ENCODE results near the gene GADL1.
A peak's percentile ranks its signal among the peaks of the same experiment; 100 is the strongest.

The GADL1 gene

DNA sequence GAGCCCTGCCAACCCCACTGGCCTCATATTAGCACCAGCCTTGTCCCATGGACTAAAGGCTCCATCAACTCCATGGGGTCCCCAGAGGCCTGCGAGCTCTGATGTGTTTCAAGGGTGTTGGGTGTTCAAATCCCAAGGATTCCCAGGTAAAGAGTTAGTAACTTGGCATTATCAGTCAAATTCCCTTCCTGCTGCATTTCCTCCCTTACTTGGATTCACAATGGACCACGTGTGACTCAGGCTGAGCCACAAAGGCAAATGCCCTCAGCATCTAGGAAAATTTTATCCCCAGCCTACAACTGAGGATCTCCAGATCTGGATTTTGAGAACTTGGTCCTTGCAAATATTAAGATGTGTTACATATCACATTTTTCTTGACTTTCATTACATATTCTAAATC lies 58.8 kb downstream of the GADL1 start:
- Histone ChIP-seq H3K4me2 (no peak overlapping the region), H3K27ac (no peak overlapping the region), H3K4me3 (no peak overlapping the region), H3K9me3 (replicated peaks in 1 of 11) (no peaks in the 10 kb centered on the region), H3K27me3 (no peaks in the 10 kb centered on the region), H4K20me1 (no peaks in the 10 kb centered on the region), H3K4me1 (no peaks in the 10 kb centered on the region), H3K9ac (no peak overlapping the region), H3K36me3 (no peaks in the 10 kb centered on the region)
- no peak for TF ChIP-seq Cebpa-rat (IDR thresholded peaks at IDR 0.05)

DNA sequence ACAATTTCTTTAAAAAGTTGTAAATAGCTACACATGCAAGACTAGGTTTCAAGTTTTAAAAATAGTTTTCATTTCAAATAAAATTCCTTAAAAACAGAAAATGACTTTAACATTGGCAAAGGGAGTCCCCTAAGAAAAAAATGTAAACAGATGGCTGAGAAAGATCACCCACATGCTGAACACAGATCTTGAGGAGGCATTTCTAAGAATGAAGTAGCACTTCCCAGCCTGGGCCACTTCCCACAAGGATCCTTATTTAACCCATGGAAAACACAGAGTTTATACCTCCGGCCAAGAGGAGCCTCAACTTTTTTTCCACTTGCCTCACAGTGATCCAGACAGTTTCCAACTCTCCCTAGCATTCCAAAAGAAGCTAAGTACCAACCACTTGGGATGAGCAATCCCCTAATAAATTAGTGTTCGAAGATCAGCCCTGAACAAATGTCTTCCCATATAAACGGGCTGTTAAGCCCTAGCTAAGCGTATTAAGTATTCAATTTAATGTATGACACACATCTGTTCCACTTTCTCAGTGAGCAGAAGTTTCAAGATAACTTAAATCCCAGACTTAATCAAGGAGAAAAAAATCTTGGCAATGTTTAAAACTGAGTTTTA lies 61.4 kb downstream of the GADL1 start:
- Histone ChIP-seq H3K4me1 (no peaks in the 10 kb centered on the region), H3K36me3 (no peaks in the 10 kb centered on the region), H3K9me3 (replicated peaks in 1 of 11) (no peaks in the 10 kb centered on the region), H3K27me3 (no peaks in the 10 kb centered on the region), H3K9ac (no peak overlapping the region), H3K4me3 (no peak overlapping the region), H3K27ac (no peak overlapping the region), H3K4me2 (no peak overlapping the region), H4K20me1 (no peaks in the 10 kb centered on the region)
- no peak for TF ChIP-seq Cebpa-rat (IDR thresholded peaks at IDR 0.05)

DNA sequence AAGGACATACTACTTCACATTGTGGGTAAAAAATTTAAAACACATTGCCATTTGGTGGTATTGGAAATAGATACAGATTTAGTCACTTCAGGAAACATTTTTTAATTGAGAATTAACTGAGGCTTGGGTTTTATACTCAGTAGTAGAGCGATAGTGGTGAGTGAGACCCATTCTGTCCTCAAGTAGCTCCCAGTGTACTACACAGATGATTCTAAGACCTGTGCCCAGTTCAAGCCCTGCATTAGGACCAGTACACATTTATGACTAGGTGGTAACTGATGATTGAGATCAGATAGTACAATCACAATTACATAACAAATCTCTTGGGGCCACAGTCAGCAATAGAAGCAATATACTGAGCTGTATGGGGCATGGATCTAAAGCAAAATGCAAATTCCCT lies 67.4 kb downstream of the GADL1 start:
- peaks cover 0 to 7% (median 3%) of the 10 kb centered on the region in 10 experiments; a peak in 2 of 20 replicates for H3K4me1 ChIP-seq
- H4K20me1 ChIP-seq: no peaks in the 10 kb centered on the region
- no peak for TF ChIP-seq Cebpa-rat (IDR thresholded peaks at IDR 0.05)
- no peaks in the 10 kb centered on the region for H3K27me3 ChIP-seq
- H3K36me3 ChIP-seq: no peaks in the 10 kb centered on the region
- no peak overlapping the region for H3K9ac ChIP-seq
- no peak overlapping the region for H3K27ac ChIP-seq
- H3K4me2 ChIP-seq: peak overlapping the region in 2 of 11 experiments; percentile 5 to 23; a peak in 2 of 22 replicates
- no peak overlapping the region for H3K4me3 ChIP-seq
- no peaks in the 10 kb centered on the region for H3K9me3 ChIP-seq (replicated peaks in 1 of 11)

DNA sequence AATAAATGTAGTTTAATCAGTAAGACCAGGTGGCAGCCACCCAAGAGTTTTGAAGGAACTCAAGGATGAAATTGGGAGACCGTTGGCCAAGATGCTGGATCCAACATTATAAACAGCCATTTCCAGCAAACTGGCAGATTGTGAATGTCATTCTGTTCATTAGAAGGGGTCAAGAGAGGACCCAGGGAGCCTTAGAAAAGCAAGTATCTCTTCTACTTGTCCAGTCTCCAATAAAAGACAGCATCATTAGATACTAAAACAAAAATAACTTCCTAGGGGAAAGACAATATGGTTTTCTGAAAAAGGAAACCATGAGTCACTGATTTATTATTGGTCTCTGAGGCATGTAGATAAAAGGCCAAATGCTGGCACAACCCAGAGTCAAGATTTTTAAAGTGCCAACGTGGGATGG lies 67.9 kb downstream of the GADL1 start:
- no peak overlapping the region for H3K4me3 ChIP-seq
- no peak overlapping the region for H3K27ac ChIP-seq
- H3K4me2 ChIP-seq: peak overlapping the region in 8 of 11 experiments; percentile 3 to 26 (median 13); a peak in 6 of 22 replicates
- H3K27me3 ChIP-seq: no peaks in the 10 kb centered on the region
- no peaks in the 10 kb centered on the region for H4K20me1 ChIP-seq
- H3K36me3 ChIP-seq: no peaks in the 10 kb centered on the region
- no peak for TF ChIP-seq Cebpa-rat (IDR thresholded peaks at IDR 0.05)
- no peak overlapping the region for H3K9ac ChIP-seq
- peaks cover 0 to 7% (median 3%) of the 10 kb centered on the region in 10 experiments; a peak in 2 of 20 replicates for H3K4me1 ChIP-seq
- H3K9me3 ChIP-seq (replicated peaks in 1 of 11): no peaks in the 10 kb centered on the region

DNA sequence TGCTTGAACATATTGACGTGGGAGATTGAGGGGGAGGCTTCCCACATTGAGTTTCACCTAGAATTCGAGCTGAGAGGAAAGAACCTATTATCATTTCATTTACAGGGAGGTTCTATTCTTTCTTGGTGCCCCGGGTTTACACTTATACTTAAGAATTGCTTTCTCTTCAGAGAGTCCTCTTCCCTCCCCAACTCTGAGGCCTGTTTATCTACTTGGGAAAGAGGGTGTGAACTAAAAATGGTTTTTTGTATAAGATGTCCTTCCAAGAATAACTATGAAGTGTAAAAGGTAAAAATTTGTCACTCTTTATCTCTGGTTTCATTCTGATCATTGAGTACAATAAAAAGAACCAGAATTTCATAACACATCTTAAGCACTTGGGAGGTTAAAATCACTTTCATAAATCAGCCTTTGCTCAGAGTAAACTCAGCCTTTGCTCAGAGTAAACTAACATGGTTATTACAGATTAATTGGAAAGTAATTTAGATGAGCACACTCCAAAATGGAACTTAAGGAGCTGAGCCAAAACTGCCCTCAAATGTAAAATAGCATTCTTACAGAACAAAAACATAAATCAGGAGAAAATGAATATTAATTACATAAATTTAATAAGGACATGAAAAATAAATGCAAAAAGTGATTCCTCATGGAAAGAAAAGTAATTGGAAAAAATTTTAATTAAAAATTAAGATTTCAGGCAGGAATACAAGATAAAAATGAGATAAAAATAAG lies 75.2 kb downstream of the GADL1 start:
- Histone ChIP-seq H3K27ac (no peak overlapping the region), H3K27me3 (no peaks in the 10 kb centered on the region), H3K9me3 (replicated peaks in 1 of 11) (no peaks in the 10 kb centered on the region), H4K20me1 (no peaks in the 10 kb centered on the region), H3K4me2 (no peak overlapping the region), H3K4me1 (no peaks in the 10 kb centered on the region), H3K36me3 (no peaks in the 10 kb centered on the region), H3K9ac (no peak overlapping the region), H3K4me3 (no peak overlapping the region)
- no peak for TF ChIP-seq Cebpa-rat (IDR thresholded peaks at IDR 0.05)

DNA sequence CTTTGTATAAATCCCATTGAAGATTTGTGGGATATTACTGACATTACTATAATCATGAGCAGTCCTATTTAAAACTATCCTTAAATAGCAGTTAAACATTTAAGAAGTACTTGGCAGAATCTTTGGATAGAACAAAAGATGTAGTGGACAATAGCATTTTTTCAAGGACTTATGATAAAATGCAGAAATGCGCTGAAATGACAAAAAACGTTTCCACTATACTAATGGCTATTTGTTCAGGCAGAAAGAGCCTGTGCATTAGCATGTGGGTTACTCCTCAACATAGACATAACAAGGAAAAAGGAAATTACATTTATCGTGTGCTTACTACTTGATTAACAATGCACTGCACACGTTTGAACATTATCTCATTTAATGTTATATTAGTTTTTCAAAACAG lies 80.7 kb downstream of the GADL1 start:
- H3K27me3 ChIP-seq: no peaks in the 10 kb centered on the region
- H3K27ac ChIP-seq: no peak overlapping the region
- H3K9ac ChIP-seq: no peak overlapping the region
- H3K4me3 ChIP-seq: no peak overlapping the region
- TF ChIP-seq Cebpa-rat (IDR thresholded peaks at IDR 0.05): no peak
- no peak overlapping the region for H3K4me2 ChIP-seq
- H3K36me3 ChIP-seq: no peaks in the 10 kb centered on the region
- H3K9me3 ChIP-seq (replicated peaks in 1 of 11): no peaks in the 10 kb centered on the region
- H4K20me1 ChIP-seq: no peaks in the 10 kb centered on the region
- no peaks in the 10 kb centered on the region for H3K4me1 ChIP-seq

DNA sequence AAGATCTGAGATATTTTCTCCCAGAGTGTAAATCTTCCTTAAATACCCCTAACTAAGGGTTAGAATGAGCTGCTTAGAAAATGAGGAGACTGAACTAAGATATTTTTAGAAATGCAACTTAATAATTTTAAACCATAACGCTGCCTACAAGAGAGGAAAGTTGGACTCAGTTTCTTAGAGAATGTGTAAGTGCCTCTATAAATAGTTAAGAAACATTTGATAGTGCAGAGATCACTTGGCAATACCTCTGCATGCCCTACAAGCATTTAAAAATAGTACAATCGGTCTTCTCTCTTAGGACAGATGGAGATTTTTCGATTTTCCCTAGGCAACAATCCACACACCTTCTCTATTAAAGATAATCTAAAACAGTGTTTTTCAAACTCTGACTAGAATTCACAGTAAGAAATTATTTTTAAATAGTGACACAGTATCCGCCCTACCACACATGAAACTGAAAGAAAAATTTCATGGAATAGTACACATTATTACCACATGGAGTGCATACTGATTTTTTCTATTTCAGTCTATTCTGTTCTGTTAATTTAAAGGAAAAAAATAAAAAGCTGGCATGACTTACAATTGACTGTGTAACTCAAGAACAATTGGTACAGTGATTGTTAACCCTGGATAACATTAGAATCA lies 83.2 kb downstream of the GADL1 start:
- H3K9ac ChIP-seq: no peak overlapping the region
- no peaks in the 10 kb centered on the region for H3K4me1 ChIP-seq
- no peaks in the 10 kb centered on the region for H3K9me3 ChIP-seq (replicated peaks in 1 of 11)
- H3K36me3 ChIP-seq: no peaks in the 10 kb centered on the region
- no peak overlapping the region for H3K4me3 ChIP-seq
- no peak overlapping the region for H3K27ac ChIP-seq
- no peaks in the 10 kb centered on the region for H3K27me3 ChIP-seq
- TF ChIP-seq Cebpa-rat (IDR thresholded peaks at IDR 0.05): no peak
- H3K4me2 ChIP-seq: no peak overlapping the region
- no peaks in the 10 kb centered on the region for H4K20me1 ChIP-seq

DNA sequence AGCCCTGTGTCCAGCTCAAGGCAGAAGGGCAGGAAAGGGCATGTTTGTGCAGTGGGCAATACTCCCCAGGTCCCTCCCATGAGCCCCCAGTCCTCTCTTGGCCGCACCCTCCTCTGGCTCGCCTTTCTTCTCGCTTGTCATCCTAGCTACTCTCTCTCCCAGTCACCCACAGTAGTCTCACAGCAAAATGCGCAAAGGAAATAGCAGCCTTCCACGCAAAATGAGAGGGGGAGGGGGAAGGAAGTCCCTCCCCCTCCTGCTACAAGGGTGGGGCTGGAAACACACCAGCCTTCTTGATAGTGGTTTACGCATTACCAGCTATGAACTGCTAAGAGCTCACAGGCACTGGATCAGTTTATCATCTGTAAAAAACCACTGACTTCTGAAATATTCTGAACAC lies 83.8 kb downstream of the GADL1 start:
- Histone ChIP-seq H3K27ac (no peak overlapping the region), H3K9ac (no peak overlapping the region), H3K4me3 (no peak overlapping the region), H3K4me1 (no peaks in the 10 kb centered on the region), H3K36me3 (no peaks in the 10 kb centered on the region), H3K9me3 (replicated peaks in 1 of 11) (no peaks in the 10 kb centered on the region), H4K20me1 (no peaks in the 10 kb centered on the region), H3K4me2 (no peak overlapping the region), H3K27me3 (no peaks in the 10 kb centered on the region)
- TF ChIP-seq Cebpa-rat (IDR thresholded peaks at IDR 0.05): no peak

DNA sequence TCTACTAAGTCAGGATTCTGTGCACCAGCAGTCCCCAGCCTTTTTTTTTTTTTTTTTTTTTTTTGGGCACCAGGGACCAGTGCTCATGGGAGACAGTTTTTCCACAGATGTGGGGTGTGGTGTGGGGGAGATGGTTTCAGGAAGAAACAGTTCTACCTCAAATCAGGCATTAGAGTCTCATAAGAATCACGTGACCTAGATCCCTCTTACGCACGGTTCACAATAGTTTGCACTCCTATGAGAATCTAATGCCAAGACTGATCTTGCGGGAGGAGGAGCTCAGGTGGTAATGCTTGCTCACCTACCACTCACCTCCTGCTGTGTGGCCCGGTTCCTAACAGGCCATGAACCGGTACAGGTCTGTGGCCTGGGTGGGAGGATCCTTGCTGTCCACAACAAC lies 88.8 kb downstream of the GADL1 start:
- Histone ChIP-seq H3K9ac (no peak overlapping the region), H3K4me1 (no peaks in the 10 kb centered on the region), H4K20me1 (no peaks in the 10 kb centered on the region), H3K9me3 (replicated peaks in 1 of 11) (no peaks in the 10 kb centered on the region), H3K27ac (no peak overlapping the region), H3K36me3 (no peaks in the 10 kb centered on the region), H3K27me3 (no peaks in the 10 kb centered on the region), H3K4me2 (no peak overlapping the region), H3K4me3 (no peak overlapping the region)
- TF ChIP-seq Cebpa-rat (IDR thresholded peaks at IDR 0.05): no peak

DNA sequence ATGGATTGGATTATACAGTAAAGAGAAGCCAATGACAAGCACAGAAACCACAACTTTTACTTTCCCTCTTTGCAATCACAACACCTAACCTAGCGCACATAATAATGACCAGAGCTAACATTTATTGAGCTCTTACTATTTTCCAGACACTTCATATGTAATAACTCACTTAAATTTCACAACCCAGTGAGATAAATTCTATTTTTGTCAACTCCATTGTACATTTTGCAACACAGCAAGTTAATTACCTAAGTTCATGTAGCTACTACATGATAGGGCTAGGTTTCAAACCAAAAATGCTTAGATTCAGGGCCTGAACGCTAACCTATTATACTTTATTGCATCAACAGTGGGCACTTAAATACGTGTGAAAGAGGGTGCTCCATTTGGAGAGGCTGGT lies 89.5 kb downstream of the GADL1 start:
- Histone ChIP-seq H3K9ac (no peak overlapping the region), H3K4me3 (no peak overlapping the region), H3K27ac (no peak overlapping the region), H3K27me3 (no peaks in the 10 kb centered on the region), H3K4me2 (no peak overlapping the region), H3K36me3 (no peaks in the 10 kb centered on the region), H3K9me3 (replicated peaks in 1 of 11) (no peaks in the 10 kb centered on the region), H4K20me1 (no peaks in the 10 kb centered on the region), H3K4me1 (no peaks in the 10 kb centered on the region)
- TF ChIP-seq Cebpa-rat (IDR thresholded peaks at IDR 0.05): no peak
